ENCODE measurements around the gene ATXN10. TPM values are rescaled to one million over a fixed set of nuclear protein-coding genes. Genes with fewer than 3 reads are reported as not detected.
A peak's percentile ranks its signal among the peaks of the same experiment; 100 is the strongest.

The ATXN10 gene
- total and polyA plus RNA-seq, 2 of the 13 experiments (the other 11 are each of a cell fraction or from before 2014, with no cell fraction given): 60.1 to 194 TPM

DNA sequence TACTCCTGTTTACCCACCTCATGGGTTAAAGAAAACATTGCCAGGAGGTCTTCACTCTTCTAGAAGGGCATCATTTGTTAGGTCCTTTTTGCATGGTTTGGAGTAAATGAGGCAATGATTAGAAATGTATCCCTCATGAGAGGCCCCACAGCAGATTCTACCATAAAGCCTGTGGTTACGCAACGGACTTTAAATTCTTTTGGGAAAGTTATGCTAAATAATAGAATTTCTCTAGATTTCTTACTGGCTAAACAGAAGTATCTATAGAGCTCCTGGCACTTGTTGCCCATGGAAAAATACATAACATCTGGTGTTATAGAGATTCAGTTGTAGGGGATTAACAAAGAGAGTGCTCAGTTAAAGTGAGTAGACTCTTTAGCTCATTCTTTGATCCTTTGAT lies 15.1 kb upstream of the ATXN10 start:
- Histone ChIP-seq H3K36me3 (replicated peaks in 1 of 2; ENCODE audit: control insufficient read depth in 1 of 2, insufficient read depth in 2 of 2, low read length in 2 of 2) (no peaks in the 10 kb centered on the region), H3K27me3 (ENCODE audit: control insufficient read depth in 1 of 2, insufficient read depth in 2 of 2, low read length in 2 of 2) (no peaks in the 10 kb centered on the region; a peak in 1 of 5 replicates), H2AFZ (ENCODE audit: low read length) (no peak overlapping the region), H3K4me3 (replicated peaks in 1 of 3; ENCODE audit: insufficient read depth in 1 of 3, low read depth in 2 of 3, low read length in 3 of 3) (no peak overlapping the region), H3K4me1 (ENCODE audit: insufficient read depth, low read length) (peaks cover 63% of the 10 kb centered on the region), H4K20me1 (ENCODE audit: insufficient read depth, low read length) (no peaks in the 10 kb centered on the region), H3K9ac (ENCODE audit: insufficient read depth, low read depth, low read length) (no peak overlapping the region), H3K27ac (ENCODE audit: extremely low read length, insufficient read depth, low read length) (peak overlapping the region; percentile 19), H3K4me2 (ENCODE audit: low read depth, low read length) (0 out of 2 replicates have a peak overlapping the region, but pooled peaks have one; percentile 6), H3K79me2 (ENCODE audit: insufficient read depth, low read length) (no peaks in the 10 kb centered on the region), H3K9me3 (ENCODE audit: low read length) (no peaks in the 10 kb centered on the region)
- TF ChIP-seq HNF4A (CRISPR knock-in tag; IDR thresholded peaks at IDR 0.05) (peak; percentile 41), CEBPG (CRISPR knock-in tag; IDR thresholded peaks at IDR 0.05) (0 out of 2 replicates have a peak, but pooled peaks have one; percentile 47), CEBPB (IDR thresholded peaks at IDR 0.05; ENCODE audit: borderline replicate concordance, low read depth, low read length) (peak; percentile 75), ZNF292 (CRISPR knock-in tag; IDR thresholded peaks at IDR 0.05; ENCODE audit: borderline replicate concordance, low read depth) (no peak), FOXA3 (CRISPR knock-in tag; IDR thresholded peaks at IDR 0.05) (0 out of 2 replicates have a peak, but pooled peaks have one; percentile 3)
- TF ChIP-seq, protein P1, sequence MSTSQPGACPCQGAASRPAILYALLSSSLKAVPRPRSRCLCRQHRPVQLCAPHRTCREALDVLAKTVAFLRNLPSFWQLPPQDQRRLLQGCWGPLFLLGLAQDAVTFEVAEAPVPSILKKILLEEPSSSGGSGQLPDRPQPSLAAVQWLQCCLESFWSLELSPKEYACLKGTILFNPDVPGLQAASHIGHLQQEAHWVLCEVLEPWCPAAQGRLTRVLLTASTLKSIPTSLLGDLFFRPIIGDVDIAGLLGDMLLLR (CRISPR knock-in tag; IDR thresholded peaks at IDR 0.05): no peak
- DNase-seq (ENCODE audit: low spot score) (peak; percentile 43), FAIRE-seq (no peak), ATAC-seq (no peak)
- in situ Hi-C loops (cut with HindIII; ENCODE audit: extremely low pct_ligation_motif_present, low pct_unique_long_range_greater_than_20kb) (no loop called here), intact Hi-C loops (cut with micrococcal nuclease; ENCODE audit: unreplicated experiment) (no loop called here)
- ChIA-PET POLR2A (interaction anchor here (1.3 to 1.9 kb wide), 2 partner anchors 11 to 15 kb away, joined by 4 to 7 read pairs; partner anchors contain the start of gene ATXN10), CTCF (ENCODE audit: low intra/inter-chr PET ratio, low total read pairs) (no interaction called here)
- no TSS peak for BruUV-seq (replicated peaks)
- WGBS (ENCODE audit: low lambda C conversion rate): 82% methylated on average over 2 of the region's 2 CpGs

DNA sequence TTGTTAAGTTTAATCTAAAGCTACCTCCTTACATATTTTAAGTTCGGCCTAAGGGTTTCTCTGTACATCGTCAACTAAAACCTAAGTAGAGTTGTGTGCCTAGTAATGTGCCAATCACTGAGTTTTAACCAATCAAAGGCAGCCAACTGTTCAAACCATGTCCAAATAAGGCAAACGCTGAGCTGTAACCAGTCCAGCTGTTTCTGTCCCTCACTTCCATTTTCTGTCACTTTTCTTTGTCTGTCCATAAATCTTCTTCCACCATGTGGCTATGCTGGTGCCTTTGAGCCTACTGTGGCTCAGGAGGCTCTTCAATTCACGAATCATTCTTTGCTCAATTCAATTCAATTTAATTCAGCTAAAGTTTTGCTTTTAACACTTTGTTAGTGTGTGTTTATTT lies 13.9 kb upstream of the ATXN10 start:
- TF ChIP-seq ZFP90 (CRISPR knock-in tag; IDR thresholded peaks at IDR 0.05; ENCODE audit: borderline replicate concordance) (no peak), ZBTB7B (CRISPR knock-in tag; IDR thresholded peaks at IDR 0.05) (no peak), SRF (IDR thresholded peaks at IDR 0.05; ENCODE audit: low read depth, low read length) (peak; percentile 66; the same call in 1 of the 2 replicates), ARHGAP35 (CRISPR knock-in tag; IDR thresholded peaks at IDR 0.05; ENCODE audit: borderline replicate concordance) (no peak), NFRKB (IDR thresholded peaks at IDR 0.05) (no peak), FOXJ3 (CRISPR knock-in tag; IDR thresholded peaks at IDR 0.05; ENCODE audit: borderline replicate concordance) (no peak)
- Histone ChIP-seq H3K36me3 (replicated peaks in 1 of 2; ENCODE audit: control insufficient read depth in 1 of 2, insufficient read depth in 2 of 2, low read length in 2 of 2) (no peaks in the 10 kb centered on the region), H3K27me3 (ENCODE audit: control insufficient read depth in 1 of 2, insufficient read depth in 2 of 2, low read length in 2 of 2) (no peaks in the 10 kb centered on the region; a peak in 1 of 5 replicates), H3K9me3 (ENCODE audit: low read length) (no peaks in the 10 kb centered on the region), H3K4me3 (replicated peaks in 1 of 3; ENCODE audit: insufficient read depth in 1 of 3, low read depth in 2 of 3, low read length in 3 of 3) (no peak overlapping the region), H4K20me1 (ENCODE audit: insufficient read depth, low read length) (no peaks in the 10 kb centered on the region), H3K79me2 (ENCODE audit: insufficient read depth, low read length) (no peaks in the 10 kb centered on the region), H3K27ac (ENCODE audit: extremely low read length, insufficient read depth, low read length) (no peak overlapping the region), H3K4me2 (ENCODE audit: low read depth, low read length) (no peak overlapping the region), H2AFZ (ENCODE audit: low read length) (no peak overlapping the region), H3K4me1 (ENCODE audit: insufficient read depth, low read length) (peaks cover 52% of the 10 kb centered on the region), H3K9ac (ENCODE audit: insufficient read depth, low read depth, low read length) (no peak overlapping the region)
- DNase-seq (ENCODE audit: low spot score) (no peak), ATAC-seq (no peak), FAIRE-seq (no peak)
- 97% methylated on average over 4 of the region's 4 CpGs for WGBS (ENCODE audit: low lambda C conversion rate)
- in situ Hi-C loops (cut with HindIII; ENCODE audit: extremely low pct_ligation_motif_present, low pct_unique_long_range_greater_than_20kb): no loop called here
- POLR2A ChIA-PET: interaction anchor here (1.3 to 1.9 kb wide), 2 partner anchors 10 to 14 kb away, joined by 4 to 7 read pairs; partner anchors contain the start of gene ATXN10
- no TSS peak for BruUV-seq (replicated peaks)
- intact Hi-C loops (cut with micrococcal nuclease; ENCODE audit: unreplicated experiment): no loop called here
- CTCF ChIA-PET (ENCODE audit: low intra/inter-chr PET ratio, low total read pairs): no interaction called here

Measured in HepG2 (cell line).